ENCODE measurements around the gene GPR6. TPM values are rescaled to one million over a fixed set of nuclear protein-coding genes. Genes with fewer than 3 reads are reported as not detected.

The GPR6 gene
- total RNA-seq = not detected

GRCh38 chr6:109978174-109979032 is at the start of gene GPR6:
Gene GPR6 (plus strand): TSS chr6:109978311. CDS start chr6:109979113, 802 bp downstream.
- Mint-ChIP-seq H3K27me3 (ENCODE audit: low read depth) (peaks cover 26% of the 10 kb centered on the region), H3K9me3 (ENCODE audit: insufficient read depth) (peaks cover 7% of the 10 kb centered on the region), H3K27ac (no peak within 1 kb of the TSS), H3K4me1 (ENCODE audit: low read depth) (no peaks in the 10 kb centered on the region), H3K36me3 (ENCODE audit: low read depth) (no peaks in the 10 kb centered on the region), H3K4me3 (no peak within 1 kb of the TSS)
- ChIA-PET CTCF (no interaction called here), POLR2A (no interaction called here)
- DNase-seq (peak; percentile 67), ATAC-seq (peak; percentile 86)

GRCh38 chr6:109934293-109934692 is 43.8 kb upstream of the GPR6 start:
- Mint-ChIP-seq H3K9me3 (ENCODE audit: insufficient read depth) (peaks cover 4% of the 10 kb centered on the region), H3K27me3 (ENCODE audit: low read depth) (no peaks in the 10 kb centered on the region), H3K4me3 (no peak overlapping the region), H3K36me3 (ENCODE audit: low read depth) (no peaks in the 10 kb centered on the region), H3K4me1 (ENCODE audit: low read depth) (no peaks in the 10 kb centered on the region), H3K27ac (no peak overlapping the region)
- DNase-seq = no peak
- ATAC-seq = no peak
- POLR2A ChIA-PET = no interaction called here
- CTCF ChIA-PET = no interaction called here

GRCh38 chr6:109939654-109940053 is 38.5 kb upstream of the GPR6 start:
- Mint-ChIP-seq H3K9me3 (ENCODE audit: insufficient read depth) (peaks cover 4% of the 10 kb centered on the region), H3K27ac (no peak overlapping the region), H3K27me3 (ENCODE audit: low read depth) (peaks cover 12% of the 10 kb centered on the region), H3K4me3 (no peak overlapping the region), H3K4me1 (ENCODE audit: low read depth) (no peaks in the 10 kb centered on the region), H3K36me3 (ENCODE audit: low read depth) (no peaks in the 10 kb centered on the region)
- DNase-seq = no peak
- ChIA-PET POLR2A (no interaction called here), CTCF (no interaction called here)
- no peak for ATAC-seq

GRCh38 chr6:109944448-109944847 is 33.7 kb upstream of the GPR6 start:
- no peaks in the 10 kb centered on the region for H3K9me3 Mint-ChIP-seq (ENCODE audit: insufficient read depth)
- DNase-seq = no peak
- CTCF ChIA-PET = no interaction called here
- H3K36me3 Mint-ChIP-seq (ENCODE audit: low read depth) = no peaks in the 10 kb centered on the region
- no peak overlapping the region for H3K4me3 Mint-ChIP-seq
- ATAC-seq = no peak
- POLR2A ChIA-PET = no interaction called here
- H3K27ac Mint-ChIP-seq = no peak overlapping the region
- no peaks in the 10 kb centered on the region for H3K4me1 Mint-ChIP-seq (ENCODE audit: low read depth)
- H3K27me3 Mint-ChIP-seq (ENCODE audit: low read depth) = peaks cover 14% of the 10 kb centered on the region

- no peaks in the 10 kb centered on the region for H3K36me3 Mint-ChIP-seq (ENCODE audit: low read depth)
- H3K4me1 Mint-ChIP-seq (ENCODE audit: low read depth) = no peaks in the 10 kb centered on the region
- no peak overlapping the region for H3K4me3 Mint-ChIP-seq
- ChIA-PET CTCF (no interaction called here), POLR2A (no interaction called here)
- DNase-seq (no peak), ATAC-seq (no peak)
- H3K27ac Mint-ChIP-seq = no peak overlapping the region
- H3K27me3 Mint-ChIP-seq (ENCODE audit: low read depth) = peaks cover 14% of the 10 kb centered on the region
- H3K9me3 Mint-ChIP-seq (ENCODE audit: insufficient read depth) = no peaks in the 10 kb centered on the region
These were observed 33.0 kb upstream of the GPR6 start for GRCh38 chr6:109945091-109945490.

- no peak for ATAC-seq
- peaks cover 8% of the 10 kb centered on the region for H3K27me3 Mint-ChIP-seq (ENCODE audit: low read depth)
These were observed 31.1 kb upstream of the GPR6 start for GRCh38 chr6:109946979-109947378.

GRCh38 chr6:109949281-109950065 is 28.6 kb upstream of the GPR6 start:
- CTCF ChIA-PET = no interaction called here
- no peak for DNase-seq
- POLR2A ChIA-PET = no interaction called here

More at GRCh38 chr6:109946979-109947378, 31.1 kb upstream of the GPR6 start:
- ChIA-PET CTCF (no interaction called here), POLR2A (no interaction called here)
- no peak for DNase-seq
- H3K4me1 Mint-ChIP-seq (ENCODE audit: low read depth) = no peaks in the 10 kb centered on the region
- H3K36me3 Mint-ChIP-seq (ENCODE audit: low read depth) = no peaks in the 10 kb centered on the region
- H3K4me3 Mint-ChIP-seq = no peak overlapping the region
- H3K9me3 Mint-ChIP-seq (ENCODE audit: insufficient read depth) = no peaks in the 10 kb centered on the region
- H3K27ac Mint-ChIP-seq = no peak overlapping the region

GRCh38 chr6:109955491-109955890 is 22.6 kb upstream of the GPR6 start:
- ChIA-PET CTCF (interaction anchor here (1.7 kb wide), 1 partner anchor 85 kb away, joined by 4 read pairs; no protein-coding TSS in a partner anchor), POLR2A (no interaction called here)
- H3K4me3 Mint-ChIP-seq = no peak overlapping the region
- H3K9me3 Mint-ChIP-seq (ENCODE audit: insufficient read depth) = no peaks in the 10 kb centered on the region
- no peak for ATAC-seq
- H3K27ac Mint-ChIP-seq = no peak overlapping the region
- no peaks in the 10 kb centered on the region for H3K4me1 Mint-ChIP-seq (ENCODE audit: low read depth)
- peaks cover 3% of the 10 kb centered on the region for H3K27me3 Mint-ChIP-seq (ENCODE audit: low read depth)
- H3K36me3 Mint-ChIP-seq (ENCODE audit: low read depth) = no peaks in the 10 kb centered on the region
- no peak for DNase-seq

More at GRCh38 chr6:109949281-109950065, 28.6 kb upstream of the GPR6 start:
- peaks cover 1% of the 10 kb centered on the region for H3K27me3 Mint-ChIP-seq (ENCODE audit: low read depth)
- no peak overlapping the region for H3K4me3 Mint-ChIP-seq
- no peaks in the 10 kb centered on the region for H3K9me3 Mint-ChIP-seq (ENCODE audit: insufficient read depth)
- no peaks in the 10 kb centered on the region for H3K36me3 Mint-ChIP-seq (ENCODE audit: low read depth)
- H3K4me1 Mint-ChIP-seq (ENCODE audit: low read depth) = no peaks in the 10 kb centered on the region
- no peak overlapping the region for H3K27ac Mint-ChIP-seq
- ATAC-seq = no peak

GRCh38 chr6:109958626-109959025 is 19.5 kb upstream of the GPR6 start:
- no peak overlapping the region for H3K4me3 Mint-ChIP-seq
- H3K27ac Mint-ChIP-seq = no peak overlapping the region
- no peak for ATAC-seq
- no peaks in the 10 kb centered on the region for H3K36me3 Mint-ChIP-seq (ENCODE audit: low read depth)
- CTCF ChIA-PET = interaction anchor here (2.0 kb wide), 1 partner anchor 81 kb away, joined by 8 read pairs; no protein-coding TSS in a partner anchor
- H3K4me1 Mint-ChIP-seq (ENCODE audit: low read depth) = no peaks in the 10 kb centered on the region
- DNase-seq = no peak
- POLR2A ChIA-PET = no interaction called here
- H3K9me3 Mint-ChIP-seq (ENCODE audit: insufficient read depth) = no peaks in the 10 kb centered on the region
- H3K27me3 Mint-ChIP-seq (ENCODE audit: low read depth) = peaks cover 3% of the 10 kb centered on the region

GRCh38 chr6:109961611-109962041 is 16.5 kb upstream of the GPR6 start:
- Mint-ChIP-seq H3K9me3 (ENCODE audit: insufficient read depth) (no peaks in the 10 kb centered on the region), H3K4me3 (no peak overlapping the region), H3K27ac (no peak overlapping the region), H3K27me3 (ENCODE audit: low read depth) (peaks cover 3% of the 10 kb centered on the region), H3K36me3 (ENCODE audit: low read depth) (no peaks in the 10 kb centered on the region), H3K4me1 (ENCODE audit: low read depth) (no peaks in the 10 kb centered on the region)
- CTCF ChIA-PET = no interaction called here
- ATAC-seq (no peak), DNase-seq (no peak)
- POLR2A ChIA-PET = no interaction called here

- no peak overlapping the region for H3K27ac Mint-ChIP-seq
- no peaks in the 10 kb centered on the region for H3K9me3 Mint-ChIP-seq (ENCODE audit: insufficient read depth)
- no peaks in the 10 kb centered on the region for H3K36me3 Mint-ChIP-seq (ENCODE audit: low read depth)
- ATAC-seq (no peak), DNase-seq (no peak)
- no peak overlapping the region for H3K4me3 Mint-ChIP-seq
- CTCF ChIA-PET = interaction anchor here (1.7 kb wide), 1 partner anchor 77 kb away, joined by 5 read pairs; no protein-coding TSS in a partner anchor
- POLR2A ChIA-PET = no interaction called here
- H3K27me3 Mint-ChIP-seq (ENCODE audit: low read depth) = no peaks in the 10 kb centered on the region
- H3K4me1 Mint-ChIP-seq (ENCODE audit: low read depth) = no peaks in the 10 kb centered on the region
These were observed 15.8 kb upstream of the GPR6 start for GRCh38 chr6:109962271-109962670.

GRCh38 chr6:109963598-109964170 is 14.4 kb upstream of the GPR6 start:
- Mint-ChIP-seq H3K9me3 (ENCODE audit: insufficient read depth) (no peaks in the 10 kb centered on the region), H3K4me3 (no peak overlapping the region), H3K27me3 (ENCODE audit: low read depth) (no peaks in the 10 kb centered on the region), H3K4me1 (ENCODE audit: low read depth) (no peaks in the 10 kb centered on the region), H3K36me3 (ENCODE audit: low read depth) (no peaks in the 10 kb centered on the region), H3K27ac (no peak overlapping the region)
- ATAC-seq = no peak
- no peak for DNase-seq
- POLR2A ChIA-PET = no interaction called here
- CTCF ChIA-PET = interaction anchor here (1.7 kb wide), 1 partner anchor 76 kb away, joined by 5 read pairs; no protein-coding TSS in a partner anchor
